Left ventricle myocardium inferior (tissue), 1 donor: ENCODE data around the gene CSMD2. TPM values are rescaled to one million over a fixed set of nuclear protein-coding genes. Genes with fewer than 3 reads are reported as not detected.

ENCODE experiments used
- DNase-seq: peaks from one replicate; pipeline ENCODE4 v3.0.0-alpha.2; 2020
- H3K27ac ChIP-seq: fragments of 200-600 bp; replicated peaks from 2 replicates; pipeline ENCODE4 v1.8.0; 2021
- H3K27me3 ChIP-seq: fragments of 200-600 bp; 2 replicates; pipeline ENCODE4 v1.8.0; 2021; ENCODE audit warnings: low read depth
- H3K36me3 ChIP-seq: fragments of 200-600 bp; 2 replicates; pipeline ENCODE4 v1.8.0; 2021
- H3K4me1 ChIP-seq: fragments of 200-600 bp; 2 replicates; pipeline ENCODE4 v1.8.0; 2021
- H3K4me3 ChIP-seq: fragments of 200-600 bp; 2 replicates; pipeline ENCODE4 v1.8.0; 2021; ENCODE audit warnings: mild to moderate bottlenecking, moderate library complexity
- H3K9me3 ChIP-seq: fragments of 200-600 bp; replicated peaks from 2 replicates; pipeline ENCODE4 v1.8.0; 2021
- intact Hi-C: fragments of 100-400 bp; cut with micrococcal nuclease; formaldehyde crosslinking; loops from one replicate; pipeline ENCODE4 v1.11.0; 2022
- total RNA-seq: library from RNA; stranded (reverse); fragmentation: NEBNext Ultra II Directional; extraction: Animal tissue kit (Norgen Biotek cat#: 25700); gene quantifications from one replicate; pipeline ENCODE4 v1.2.1, GENCODE V29; 2021
- TF ChIP-seq, protein P1 (sequence below): fragments of 200-600 bp; IDR thresholded peaks from 2 replicates; pipeline ENCODE4 v1.8.0; 2021; ENCODE audit warnings: antibody characterized with exemption, mild to moderate bottlenecking, borderline replicate concordance
- donor health status: DM: no; HTN: yes; CAD: no; lungs with severe emphysema.

Gene CSMD2
- total RNA-seq, 1 donor from 2014 or later: 0.14 TPM

DNA sequence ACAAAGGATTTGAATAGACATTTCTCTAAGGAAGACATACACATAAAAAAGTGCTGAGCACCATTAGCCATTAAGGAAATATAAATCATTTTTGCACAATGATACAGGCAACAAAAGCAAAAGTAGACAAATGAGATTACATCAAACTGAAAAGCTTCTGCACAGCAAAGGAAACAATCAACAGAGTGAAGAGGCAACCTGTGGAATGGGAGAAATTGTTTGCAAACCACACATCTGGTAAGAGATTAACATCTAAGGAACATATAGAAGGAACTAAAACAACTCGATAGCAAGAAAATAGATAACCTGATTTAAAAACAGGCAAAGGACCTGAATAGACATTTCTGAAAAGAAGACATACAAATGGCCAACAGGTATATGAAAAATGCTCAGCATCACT lies 635.1 kb downstream of the CSMD2 start:
- H3K27me3 ChIP-seq: no peaks in the 10 kb centered on the region
- intact Hi-C loops: no loop called here
- no peaks in the 10 kb centered on the region for H3K9me3 ChIP-seq
- H3K4me1 ChIP-seq: no peaks in the 10 kb centered on the region
- H3K4me3 ChIP-seq: no peak overlapping the region
- no peak for DNase-seq
- no peak overlapping the region for H3K27ac ChIP-seq
- TF ChIP-seq, protein P1, sequence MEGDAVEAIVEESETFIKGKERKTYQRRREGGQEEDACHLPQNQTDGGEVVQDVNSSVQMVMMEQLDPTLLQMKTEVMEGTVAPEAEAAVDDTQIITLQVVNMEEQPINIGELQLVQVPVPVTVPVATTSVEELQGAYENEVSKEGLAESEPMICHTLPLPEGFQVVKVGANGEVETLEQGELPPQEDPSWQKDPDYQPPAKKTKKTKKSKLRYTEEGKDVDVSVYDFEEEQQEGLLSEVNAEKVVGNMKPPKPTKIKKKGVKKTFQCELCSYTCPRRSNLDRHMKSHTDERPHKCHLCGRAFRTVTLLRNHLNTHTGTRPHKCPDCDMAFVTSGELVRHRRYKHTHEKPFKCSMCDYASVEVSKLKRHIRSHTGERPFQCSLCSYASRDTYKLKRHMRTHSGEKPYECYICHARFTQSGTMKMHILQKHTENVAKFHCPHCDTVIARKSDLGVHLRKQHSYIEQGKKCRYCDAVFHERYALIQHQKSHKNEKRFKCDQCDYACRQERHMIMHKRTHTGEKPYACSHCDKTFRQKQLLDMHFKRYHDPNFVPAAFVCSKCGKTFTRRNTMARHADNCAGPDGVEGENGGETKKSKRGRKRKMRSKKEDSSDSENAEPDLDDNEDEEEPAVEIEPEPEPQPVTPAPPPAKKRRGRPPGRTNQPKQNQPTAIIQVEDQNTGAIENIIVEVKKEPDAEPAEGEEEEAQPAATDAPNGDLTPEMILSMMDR: no peak
- no peaks in the 10 kb centered on the region for H3K36me3 ChIP-seq

DNA sequence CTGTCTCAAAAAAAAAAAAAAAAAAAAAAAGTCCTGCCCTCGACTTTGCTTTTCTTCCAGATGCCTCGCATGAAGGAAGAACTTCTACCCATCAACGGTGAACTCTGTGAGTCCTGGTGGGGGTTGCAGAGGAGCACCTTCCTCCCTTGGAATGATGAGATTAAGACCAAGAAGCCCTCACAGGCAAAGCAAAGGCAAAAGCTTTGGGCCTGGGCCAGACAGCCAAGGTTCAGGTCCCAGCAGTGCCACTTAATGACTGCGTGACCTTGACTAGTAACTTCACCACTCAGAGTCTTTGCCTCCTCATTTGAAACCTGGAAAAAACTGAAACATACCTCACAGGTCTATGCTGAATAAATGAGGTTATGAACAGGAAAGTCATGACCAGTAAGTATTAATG lies 637.1 kb downstream of the CSMD2 start:
- H3K4me3 ChIP-seq: no peak overlapping the region
- no peaks in the 10 kb centered on the region for H3K36me3 ChIP-seq
- no peaks in the 10 kb centered on the region for H3K9me3 ChIP-seq
- DNase-seq: no peak
- intact Hi-C loops: no loop called here
- H3K27me3 ChIP-seq: no peaks in the 10 kb centered on the region
- no peaks in the 10 kb centered on the region for H3K4me1 ChIP-seq
- TF ChIP-seq, protein P1: no peak
- H3K27ac ChIP-seq: no peak overlapping the region

DNA sequence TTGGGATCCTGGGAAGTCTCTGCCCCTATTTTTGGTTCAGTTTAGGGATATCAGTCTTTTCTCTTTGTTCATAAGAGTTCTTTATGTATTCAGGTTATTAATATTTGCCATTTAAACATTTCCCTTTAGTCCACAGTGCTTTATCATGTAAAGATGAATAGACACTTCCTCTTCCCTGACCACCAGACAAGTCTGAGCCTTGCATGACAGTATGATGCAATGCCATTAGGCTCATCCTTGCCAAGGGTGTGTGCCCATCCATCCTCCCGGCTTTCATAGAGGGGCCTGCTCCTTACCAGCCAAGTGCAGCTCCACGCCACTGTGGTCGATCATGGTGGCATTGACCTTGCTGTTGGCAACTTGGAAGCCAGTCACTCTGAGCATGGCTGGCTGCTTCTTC lies 640.4 kb downstream of the CSMD2 start:
- intact Hi-C loops: no loop called here
- no peaks in the 10 kb centered on the region for H3K4me1 ChIP-seq
- H3K27ac ChIP-seq: no peak overlapping the region
- no peak overlapping the region for H3K4me3 ChIP-seq
- TF ChIP-seq, protein P1: no peak
- no peak for DNase-seq
- no peaks in the 10 kb centered on the region for H3K36me3 ChIP-seq
- H3K9me3 ChIP-seq: no peaks in the 10 kb centered on the region
- H3K27me3 ChIP-seq: no peaks in the 10 kb centered on the region

DNA sequence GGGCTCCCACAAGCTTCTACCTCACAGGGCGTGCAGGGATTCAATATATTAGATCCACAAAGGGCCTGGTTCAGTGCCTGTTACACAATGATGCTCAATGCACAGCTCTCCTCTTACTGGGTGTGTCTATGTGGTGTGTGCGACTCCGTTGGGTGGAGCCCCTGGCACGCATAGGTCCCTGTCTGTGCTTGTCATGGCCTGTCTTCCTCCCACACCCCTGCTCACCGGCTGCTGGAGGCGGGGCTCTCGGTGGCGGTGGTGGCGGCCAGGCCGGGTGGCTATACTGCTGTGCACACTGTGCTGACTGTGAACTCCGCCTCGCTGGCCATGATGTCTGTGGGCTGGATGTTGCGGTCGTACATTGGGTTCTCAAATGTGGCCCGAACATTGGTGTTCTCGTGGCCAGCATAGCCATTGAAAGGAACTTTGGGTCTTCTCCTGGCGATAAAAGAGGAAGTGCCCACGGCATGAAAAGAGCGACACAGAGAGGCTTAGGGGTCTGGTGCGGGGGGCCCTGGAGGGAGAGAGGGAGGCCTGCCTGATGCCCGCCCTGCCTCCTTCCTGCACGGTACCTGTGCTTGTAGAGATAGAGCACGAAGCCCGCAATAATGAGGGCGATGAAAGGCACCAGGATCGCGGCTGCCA lies 645.7 kb downstream of the CSMD2 start:
- no peak for DNase-seq
- H3K27me3 ChIP-seq: no peaks in the 10 kb centered on the region
- peaks cover 13% of the 10 kb centered on the region for H3K4me1 ChIP-seq
- H3K4me3 ChIP-seq: no peak overlapping the region
- intact Hi-C loops: no loop called here
- TF ChIP-seq, protein P1: no peak
- H3K27ac ChIP-seq: no peak overlapping the region
- H3K9me3 ChIP-seq: no peaks in the 10 kb centered on the region
- H3K36me3 ChIP-seq: no peaks in the 10 kb centered on the region

DNA sequence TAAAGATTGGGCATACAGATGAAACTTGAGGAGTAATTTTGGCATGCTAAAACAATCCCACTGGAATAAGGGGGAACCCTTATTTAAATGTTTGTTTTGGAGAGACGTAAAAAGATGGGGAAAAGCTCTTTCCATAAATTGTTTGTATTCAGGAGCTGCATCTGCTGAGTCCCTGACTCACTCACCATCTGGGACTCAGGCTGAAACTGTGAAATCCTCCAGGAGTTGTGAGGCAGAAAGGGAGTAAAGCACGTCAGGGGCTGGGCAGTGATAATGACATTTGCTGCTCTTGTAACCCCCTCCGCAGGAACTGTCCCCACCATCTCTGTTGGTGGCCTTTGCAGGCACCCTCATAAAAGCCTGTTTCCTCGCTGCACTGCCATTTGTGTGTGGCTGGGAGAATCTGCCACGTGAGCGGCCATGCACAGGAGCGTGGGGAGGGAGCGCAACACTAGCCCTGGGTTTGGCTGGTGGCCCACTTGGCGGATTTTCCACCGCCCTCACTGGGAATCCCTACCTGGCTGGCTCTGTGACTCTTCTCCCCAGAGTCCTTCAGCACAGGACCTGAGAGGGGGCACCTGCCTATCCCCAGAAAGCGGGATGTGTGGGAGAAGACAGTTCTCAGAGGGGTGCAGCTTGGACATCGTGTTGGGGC lies 647.3 kb downstream of the CSMD2 start:
- Histone ChIP-seq H3K36me3 (no peaks in the 10 kb centered on the region), H3K27me3 (no peaks in the 10 kb centered on the region), H3K4me3 (no peak overlapping the region), H3K27ac (no peak overlapping the region), H3K4me1 (peaks cover 13% of the 10 kb centered on the region), H3K9me3 (no peaks in the 10 kb centered on the region)
- DNase-seq: no peak
- intact Hi-C loops: no loop called here
- TF ChIP-seq, protein P1: no peak
